Measurements from ENCODE around the gene PRRG1. TPM values are rescaled to one million over a fixed set of nuclear protein-coding genes. Genes with fewer than 3 reads are reported as not detected.
"Not testable (repeated sequence)": the region's sequence is repeated elsewhere in the genome, so short reads cannot be mapped to it uniquely, and the experiment has no call there.

The PRRG1 gene
- total RNA-seq, 2 experiments from 2014 or later = not detected

GRCh38 chrX:37454537-37455285, 105.5 kb downstream of the PRRG1 start:
- DNase-seq (no peak), ATAC-seq (ENCODE audit: poor library complexity) (no peak)
- CTCF ChIA-PET = interaction anchor here (1.0 kb wide), 1 partner anchor 13 kb away, joined by 3 read pairs; no protein-coding TSS in a partner anchor
- Mint-ChIP-seq H3K27ac (no peak overlapping the region), H3K27me3 (peaks cover 10% of the 10 kb centered on the region), H3K9me3 (no peaks in the 10 kb centered on the region), H3K4me1 (ENCODE audit: low read depth) (no peaks in the 10 kb centered on the region), H3K4me3 (no peak overlapping the region), H3K36me3 (ENCODE audit: low read depth) (no peaks in the 10 kb centered on the region)
- no peak overlapping the region for H3K4me3 ChIP-seq (ENCODE audit: low read length)
- no peaks in the 10 kb centered on the region for H3K36me3 ChIP-seq (ENCODE audit: insufficient read depth, low read length)
- H3K9me3 ChIP-seq (ENCODE audit: control insufficient read depth in 1 of 2, insufficient read depth in 1 of 2, low read length in 2 of 2) = no peaks in the 10 kb centered on the region
- intact Hi-C loops (cut with DNase I, micrococcal nuclease) = no loop called here
- no peak for TF ChIP-seq CTCF (IDR thresholded peaks at IDR 0.05)
- H3K4me1 ChIP-seq (ENCODE audit: insufficient read depth, low read length) = no peaks in the 10 kb centered on the region
- no peaks in the 10 kb centered on the region for H3K27me3 ChIP-seq (ENCODE audit: control insufficient read depth in 1 of 2, insufficient read depth in 2 of 2, low read length in 2 of 2)
- POLR2A ChIA-PET = no interaction called here
- no peak overlapping the region for H3K27ac ChIP-seq (ENCODE audit: low read depth in 1 of 2, low read length in 2 of 2)

- ATAC-seq (ENCODE audit: poor library complexity) (no peak), DNase-seq (no peak)
- no peak overlapping the region for H3K27ac Mint-ChIP-seq
- H3K9me3 Mint-ChIP-seq = no peaks in the 10 kb centered on the region
- Histone ChIP-seq H3K4me3 (ENCODE audit: low read length) (no peak overlapping the region), H3K36me3 (ENCODE audit: insufficient read depth, low read length) (no peaks in the 10 kb centered on the region), H3K27me3 (ENCODE audit: control insufficient read depth in 1 of 2, insufficient read depth in 2 of 2, low read length in 2 of 2) (no peaks in the 10 kb centered on the region), H3K27ac (ENCODE audit: low read depth in 1 of 2, low read length in 2 of 2) (no peak overlapping the region), H3K9me3 (ENCODE audit: control insufficient read depth in 1 of 2, insufficient read depth in 1 of 2, low read length in 2 of 2) (no peaks in the 10 kb centered on the region), H3K4me1 (ENCODE audit: insufficient read depth, low read length) (no peaks in the 10 kb centered on the region)
- no peak for TF ChIP-seq CTCF (IDR thresholded peaks at IDR 0.05)
- CTCF ChIA-PET = interaction anchor here (1.0 kb wide), 1 partner anchor 14 kb away, joined by 3 read pairs; no protein-coding TSS in a partner anchor
- H3K27me3 Mint-ChIP-seq = peaks cover 16% of the 10 kb centered on the region
- intact Hi-C loops (cut with DNase I, micrococcal nuclease) = no loop called here
- H3K4me3 Mint-ChIP-seq = no peak overlapping the region
- POLR2A ChIA-PET = no interaction called here
- H3K36me3 Mint-ChIP-seq (ENCODE audit: low read depth) = no peaks in the 10 kb centered on the region
- H3K4me1 Mint-ChIP-seq (ENCODE audit: low read depth) = no peaks in the 10 kb centered on the region
These were observed 106.2 kb downstream of the PRRG1 start for GRCh38 chrX:37455381-37455780.

- H3K36me3 Mint-ChIP-seq (ENCODE audit: low read depth); H3K9me3 Mint-ChIP-seq; H3K4me1 Mint-ChIP-seq (ENCODE audit: low read depth); intact Hi-C loops (cut with DNase I, micrococcal nuclease); POLR2A ChIA-PET; H3K9me3 ChIP-seq (ENCODE audit: control insufficient read depth in 1 of 2, insufficient read depth in 1 of 2, low read length in 2 of 2); H3K4me1 ChIP-seq (ENCODE audit: insufficient read depth, low read length); H3K4me3 ChIP-seq (ENCODE audit: low read length); CTCF ChIA-PET; DNase-seq; H3K27ac Mint-ChIP-seq; ATAC-seq (ENCODE audit: poor library complexity); H3K36me3 ChIP-seq (ENCODE audit: insufficient read depth, low read length); H3K27ac ChIP-seq (ENCODE audit: low read depth in 1 of 2, low read length in 2 of 2); H3K4me3 Mint-ChIP-seq; H3K27me3 ChIP-seq (ENCODE audit: control insufficient read depth in 1 of 2, insufficient read depth in 2 of 2, low read length in 2 of 2): not testable (repeated sequence)
- H3K27me3 Mint-ChIP-seq = peaks cover 16% of the 10 kb centered on the region
These were observed 111.1 kb downstream of the PRRG1 start for GRCh38 chrX:37460285-37460684.

- Histone ChIP-seq H3K9me3 (ENCODE audit: control insufficient read depth in 1 of 2, insufficient read depth in 1 of 2, low read length in 2 of 2) (no peaks in the 10 kb centered on the region), H3K27ac (ENCODE audit: low read depth in 1 of 2, low read length in 2 of 2) (no peak overlapping the region), H3K36me3 (ENCODE audit: insufficient read depth, low read length) (no peaks in the 10 kb centered on the region), H3K27me3 (ENCODE audit: control insufficient read depth in 1 of 2, insufficient read depth in 2 of 2, low read length in 2 of 2) (no peaks in the 10 kb centered on the region), H3K4me3 (ENCODE audit: low read length) (no peak overlapping the region), H3K4me1 (ENCODE audit: insufficient read depth, low read length) (no peaks in the 10 kb centered on the region)
- H3K4me3 Mint-ChIP-seq = no peak overlapping the region
- no peaks in the 10 kb centered on the region for H3K4me1 Mint-ChIP-seq (ENCODE audit: low read depth)
- H3K9me3 Mint-ChIP-seq = no peaks in the 10 kb centered on the region
- peaks cover 16% of the 10 kb centered on the region for H3K27me3 Mint-ChIP-seq
- no peaks in the 10 kb centered on the region for H3K36me3 Mint-ChIP-seq (ENCODE audit: low read depth)
- DNase-seq (no peak), ATAC-seq (ENCODE audit: poor library complexity) (no peak)
- ChIA-PET CTCF (interaction anchor here (1.5 kb wide), 1 partner anchor 12 kb away, joined by 3 read pairs; no protein-coding TSS in a partner anchor), POLR2A (no interaction called here)
- intact Hi-C loops (cut with DNase I, micrococcal nuclease) = no loop called here
- no peak for TF ChIP-seq CTCF (IDR thresholded peaks at IDR 0.05)
- H3K27ac Mint-ChIP-seq = no peak overlapping the region
These were observed 113.2 kb downstream of the PRRG1 start for GRCh38 chrX:37462346-37462745.
